ENCODE measurements around the gene GOLGB1. TPM values are rescaled to one million over a fixed set of nuclear protein-coding genes. Genes with fewer than 3 reads are reported as not detected.
"Not testable (repeated sequence)": the region's sequence is repeated elsewhere in the genome, so short reads cannot be mapped to it uniquely, and the experiment has no call there.

The GOLGB1 gene
- polyA plus RNA-seq, 1 experiment = 17.3 TPM

DNA sequence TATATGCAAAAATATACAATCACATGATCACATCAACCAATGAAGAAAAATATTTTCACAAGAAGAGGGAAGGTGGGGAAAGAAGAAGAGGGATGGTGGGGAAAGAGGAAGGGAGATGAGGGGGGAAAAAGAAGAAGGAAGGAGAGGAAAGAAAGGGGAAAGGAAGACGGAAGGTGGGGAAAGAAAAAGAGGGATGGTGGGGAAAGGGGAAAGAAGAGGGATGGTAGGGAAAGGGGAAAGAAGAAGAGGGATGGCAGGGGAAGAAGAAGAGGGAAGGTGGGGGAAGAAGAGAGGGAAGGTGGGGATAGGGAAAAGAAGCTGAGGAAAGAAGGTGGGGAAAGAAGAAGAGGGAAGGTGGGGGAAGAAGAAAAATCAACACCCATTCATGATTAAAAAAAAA lies 3.2 kb upstream of the GOLGB1 start:
- ChIA-PET POLR2A (no interaction called here), CTCF (no interaction called here)
- Histone ChIP-seq H3K36me3 (ENCODE audit: control insufficient read depth, insufficient read depth, low read length) (no peaks in the 10 kb centered on the region), H3K27me3 (ENCODE audit: control insufficient read depth, insufficient read depth, low read length) (no peaks in the 10 kb centered on the region), H3K4me3 (ENCODE audit: low read depth, low read length) (no peak overlapping the region)
- DNase-seq (ENCODE audit: low read depth) = no peak
- TF ChIP-seq, protein P1, sequence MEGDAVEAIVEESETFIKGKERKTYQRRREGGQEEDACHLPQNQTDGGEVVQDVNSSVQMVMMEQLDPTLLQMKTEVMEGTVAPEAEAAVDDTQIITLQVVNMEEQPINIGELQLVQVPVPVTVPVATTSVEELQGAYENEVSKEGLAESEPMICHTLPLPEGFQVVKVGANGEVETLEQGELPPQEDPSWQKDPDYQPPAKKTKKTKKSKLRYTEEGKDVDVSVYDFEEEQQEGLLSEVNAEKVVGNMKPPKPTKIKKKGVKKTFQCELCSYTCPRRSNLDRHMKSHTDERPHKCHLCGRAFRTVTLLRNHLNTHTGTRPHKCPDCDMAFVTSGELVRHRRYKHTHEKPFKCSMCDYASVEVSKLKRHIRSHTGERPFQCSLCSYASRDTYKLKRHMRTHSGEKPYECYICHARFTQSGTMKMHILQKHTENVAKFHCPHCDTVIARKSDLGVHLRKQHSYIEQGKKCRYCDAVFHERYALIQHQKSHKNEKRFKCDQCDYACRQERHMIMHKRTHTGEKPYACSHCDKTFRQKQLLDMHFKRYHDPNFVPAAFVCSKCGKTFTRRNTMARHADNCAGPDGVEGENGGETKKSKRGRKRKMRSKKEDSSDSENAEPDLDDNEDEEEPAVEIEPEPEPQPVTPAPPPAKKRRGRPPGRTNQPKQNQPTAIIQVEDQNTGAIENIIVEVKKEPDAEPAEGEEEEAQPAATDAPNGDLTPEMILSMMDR (IDR thresholded peaks at IDR 0.05; ENCODE audit: insufficient read depth, low read depth, low read length) = no peak

DNA sequence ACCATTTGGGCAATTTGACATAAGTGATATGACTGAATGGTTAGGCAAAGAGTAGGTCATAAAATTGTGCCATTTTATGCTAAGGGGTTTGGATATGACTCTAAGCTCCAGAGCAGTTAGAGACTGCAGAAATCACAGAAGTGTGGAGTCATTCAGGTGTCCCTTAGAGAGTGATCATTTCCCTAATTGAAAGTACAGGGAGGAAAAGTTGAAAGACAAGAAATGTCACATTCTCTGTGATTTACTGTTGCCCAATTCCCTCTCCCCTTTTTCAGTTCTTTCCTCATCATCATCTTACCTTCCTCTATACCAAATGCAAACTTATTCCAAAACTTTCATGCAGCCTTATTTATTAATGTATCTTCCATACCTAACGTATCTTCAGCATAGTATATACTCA lies 2.7 kb upstream of the GOLGB1 start:
- CTCF ChIA-PET = interaction anchor here (1.3 kb wide), 1 partner anchor 23 kb away, joined by 3 read pairs; no protein-coding TSS in a partner anchor
- H3K4me3 ChIP-seq (ENCODE audit: low read depth, low read length) = no peak overlapping the region
- POLR2A ChIA-PET = no interaction called here
- H3K36me3 ChIP-seq (ENCODE audit: control insufficient read depth, insufficient read depth, low read length) = no peaks in the 10 kb centered on the region
- no peaks in the 10 kb centered on the region for H3K27me3 ChIP-seq (ENCODE audit: control insufficient read depth, insufficient read depth, low read length)
- TF ChIP-seq, protein P1 (IDR thresholded peaks at IDR 0.05; ENCODE audit: insufficient read depth, low read depth, low read length) = no peak
- DNase-seq (ENCODE audit: low read depth) = no peak

DNA sequence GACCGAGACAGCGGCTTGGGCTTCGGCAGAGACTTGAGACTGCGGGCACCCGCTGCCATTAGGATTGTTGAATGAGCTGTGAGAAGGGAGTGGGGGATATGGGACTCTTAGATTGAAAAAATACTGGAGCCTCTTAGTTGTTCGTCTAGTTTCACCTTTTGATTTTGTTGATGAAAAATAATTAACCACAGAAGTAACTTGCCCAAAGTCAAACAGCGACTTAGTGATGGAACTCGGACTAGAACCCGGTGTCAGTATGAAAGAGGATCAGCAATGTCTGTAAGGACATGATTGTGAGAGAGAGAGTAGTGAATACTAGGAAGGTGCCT lies 510 bp upstream of the GOLGB1 start:
- Histone ChIP-seq H3K27me3 (ENCODE audit: control insufficient read depth, insufficient read depth, low read length) (no peaks in the 10 kb centered on the region), H3K36me3 (ENCODE audit: control insufficient read depth, insufficient read depth, low read length) (no peaks in the 10 kb centered on the region), H3K4me3 (ENCODE audit: low read depth, low read length) (peak overlapping the region; percentile 81)
- POLR2A ChIA-PET = no interaction called here
- CTCF ChIA-PET = interaction anchor here (1.2 kb wide), 1 partner anchor 226 kb away, joined by 3 read pairs; no protein-coding TSS in a partner anchor
- TF ChIP-seq, protein P1 (IDR thresholded peaks at IDR 0.05; ENCODE audit: insufficient read depth, low read depth, low read length) = no peak
- no peak for DNase-seq (ENCODE audit: low read depth)

DNA sequence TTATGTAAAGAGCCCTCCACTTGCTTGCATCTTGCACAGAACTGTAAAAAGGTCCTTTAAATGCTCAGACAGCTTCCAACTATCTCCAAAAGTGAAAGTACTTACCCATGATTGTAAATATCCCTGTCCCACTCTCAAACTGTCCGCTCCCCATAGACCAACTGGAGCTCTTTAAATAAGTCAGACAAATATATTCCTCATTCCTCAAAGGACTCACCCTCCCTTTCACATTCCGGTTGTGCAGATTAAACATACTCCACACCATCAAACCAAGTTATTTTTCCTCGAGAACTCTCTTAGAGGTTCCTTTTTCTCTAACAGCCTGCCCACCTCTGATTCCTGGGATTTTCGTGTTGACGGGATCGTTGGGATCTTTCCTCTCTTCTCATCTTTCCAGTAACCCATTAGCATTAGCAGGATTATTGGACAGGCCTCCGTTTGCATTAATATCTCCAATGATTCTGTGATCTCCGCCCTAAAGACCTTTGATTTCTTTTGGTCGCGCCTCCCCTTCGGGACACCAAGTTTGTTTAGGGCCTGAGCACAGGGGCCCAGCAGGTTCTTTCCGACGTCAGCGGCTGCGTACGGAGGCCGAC lies 763 bp downstream of the GOLGB1 start:
- H3K4me3 ChIP-seq (ENCODE audit: low read depth, low read length) = peak overlapping the region; percentile 81
- ChIA-PET POLR2A (no interaction called here), CTCF (interaction anchor here (1.2 to 1.5 kb wide), 2 partner anchors 10 to 225 kb away, joined by 3 to 4 read pairs; no protein-coding TSS in a partner anchor)
- no peaks in the 10 kb centered on the region for H3K36me3 ChIP-seq (ENCODE audit: control insufficient read depth, insufficient read depth, low read length)
- no peaks in the 10 kb centered on the region for H3K27me3 ChIP-seq (ENCODE audit: control insufficient read depth, insufficient read depth, low read length)
- TF ChIP-seq, protein P1 (IDR thresholded peaks at IDR 0.05; ENCODE audit: insufficient read depth, low read depth, low read length) = no peak
- no peak for DNase-seq (ENCODE audit: low read depth)

DNA sequence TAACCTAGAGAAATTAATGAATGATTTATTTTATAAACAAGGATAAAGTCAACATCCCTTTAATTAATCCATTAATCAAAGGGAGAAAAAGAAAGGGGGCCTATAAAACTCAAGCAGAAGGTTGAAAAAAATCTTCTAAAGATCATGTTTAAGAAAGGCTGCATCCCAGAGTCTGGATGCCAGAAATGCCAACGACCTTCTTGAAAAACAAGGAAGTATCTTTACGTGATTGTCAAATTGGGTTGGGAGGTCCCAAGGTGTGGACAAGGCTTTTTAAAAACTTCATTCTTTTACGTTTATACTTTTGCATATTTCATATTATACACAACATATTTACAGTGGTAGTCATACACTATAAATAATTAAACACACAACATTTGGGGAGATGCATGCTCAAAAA lies 1.6 kb downstream of the GOLGB1 start:
- Histone ChIP-seq H3K36me3 (ENCODE audit: control insufficient read depth, insufficient read depth, low read length) (no peaks in the 10 kb centered on the region), H3K4me3 (ENCODE audit: low read depth, low read length) (peak overlapping the region; percentile 81), H3K27me3 (ENCODE audit: control insufficient read depth, insufficient read depth, low read length) (no peaks in the 10 kb centered on the region)
- TF ChIP-seq, protein P1 (IDR thresholded peaks at IDR 0.05; ENCODE audit: insufficient read depth, low read depth, low read length) = no peak
- DNase-seq (ENCODE audit: low read depth) = no peak
- CTCF ChIA-PET = interaction anchor here (1.5 kb wide), 1 partner anchor 9 kb away, joined by 4 read pairs; no protein-coding TSS in a partner anchor
- POLR2A ChIA-PET = no interaction called here

DNA sequence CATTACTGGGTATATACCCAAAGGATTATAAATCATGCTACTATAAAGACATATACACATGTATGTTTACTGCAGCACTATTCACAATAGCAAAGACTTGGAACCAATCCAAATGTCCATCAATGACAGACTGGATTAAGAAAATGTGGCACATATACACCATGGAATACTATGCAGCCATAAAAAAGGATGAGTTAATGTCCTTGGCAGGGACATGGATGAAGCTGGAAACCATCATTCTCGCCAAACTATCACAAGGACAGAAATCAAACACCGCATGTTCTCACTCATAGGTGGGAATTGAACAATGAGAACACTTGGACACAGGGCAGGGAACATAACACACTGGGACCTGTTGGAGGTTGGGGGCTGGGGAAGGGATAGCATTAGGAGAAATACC lies 6.4 kb downstream of the GOLGB1 start:
- H3K4me3 ChIP-seq (ENCODE audit: low read depth, low read length); H3K27me3 ChIP-seq (ENCODE audit: control insufficient read depth, insufficient read depth, low read length); POLR2A ChIA-PET; H3K36me3 ChIP-seq (ENCODE audit: control insufficient read depth, insufficient read depth, low read length); CTCF ChIA-PET; DNase-seq (ENCODE audit: low read depth): not testable (repeated sequence)

All from BJ (cell line).